ENCODE data around the gene SPTBN5. TPM values are rescaled to one million over a fixed set of nuclear protein-coding genes. Genes with fewer than 3 reads are reported as not detected.

SPTBN5 gene
- total RNA-seq, 1 donor from 2014 or later, result 2.5 TPM

DNA sequence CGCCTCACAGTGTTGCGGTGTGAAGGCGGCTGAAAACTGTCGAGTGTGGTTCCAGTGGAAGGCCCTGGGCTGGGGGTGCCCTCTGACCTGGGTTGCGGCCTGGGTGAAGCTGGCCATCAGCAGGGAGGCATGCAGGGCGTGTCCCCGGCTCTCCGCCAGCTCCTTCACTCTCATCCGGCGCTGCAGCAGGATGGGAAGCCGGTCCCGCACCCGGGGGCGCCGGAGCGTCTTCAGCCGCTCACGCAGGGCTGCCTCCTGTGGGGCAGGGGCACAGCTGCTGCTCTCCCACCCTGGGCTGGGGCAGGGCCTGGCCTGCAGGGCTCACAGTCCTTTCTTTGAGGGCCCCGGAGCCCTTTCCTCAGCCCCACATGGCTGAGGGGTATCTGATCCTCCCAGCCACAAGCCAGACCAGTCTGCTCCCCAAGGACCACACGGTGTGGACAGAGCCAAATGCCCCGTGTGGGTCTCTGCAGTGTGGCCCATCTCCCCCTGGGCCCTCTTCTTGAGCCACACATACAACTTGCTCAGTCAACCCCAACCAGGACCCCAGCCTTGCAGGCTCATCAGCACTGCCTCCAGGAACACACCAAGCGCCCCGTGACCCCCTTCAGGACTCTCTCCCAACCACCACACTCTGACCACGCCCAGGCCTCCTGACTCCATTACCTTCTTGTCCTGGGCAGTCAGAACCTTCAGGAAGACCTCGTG, 26.8 kb downstream of the SPTBN5 start:
- no peak for DNase-seq (ENCODE audit: low read depth)

GRCh38 chr15:41866263-41866703, 27.6 kb downstream of the SPTBN5 start:
- DNase-seq (ENCODE audit: low read depth), result no peak

GRCh38 chr15:41865490-41866055, 28.3 kb downstream of the SPTBN5 start:
- DNase-seq (ENCODE audit: low read depth), result no peak

DNA sequence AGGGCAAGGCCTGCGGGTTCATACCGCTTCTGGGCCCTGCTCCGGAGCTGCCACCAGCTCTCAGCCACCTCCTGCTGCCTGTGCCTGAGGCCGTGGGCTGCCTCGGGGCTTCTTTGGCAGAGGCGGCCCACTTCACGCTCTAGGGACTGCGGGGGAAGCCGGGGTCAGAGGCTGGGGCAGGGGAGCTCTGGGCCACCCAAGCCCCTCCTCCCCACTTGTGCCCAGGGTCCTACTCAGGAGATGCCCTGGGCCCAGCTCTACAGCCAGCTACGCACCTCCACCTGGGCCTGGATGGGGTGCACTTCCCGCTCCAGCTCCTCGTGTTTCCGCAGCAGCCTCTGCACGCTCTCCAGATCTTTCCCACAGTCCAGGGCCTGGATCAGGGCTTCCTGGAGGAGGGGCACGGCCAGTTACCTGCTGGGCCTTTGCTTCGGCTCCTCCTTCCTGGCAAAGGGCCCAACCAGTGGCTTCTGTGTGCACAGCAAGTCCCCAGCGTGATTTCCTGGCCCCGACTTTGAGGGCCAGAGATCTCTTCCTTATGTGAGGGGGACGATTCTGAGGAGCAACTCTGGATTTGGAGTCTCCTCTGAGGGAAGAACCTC, 31.2 kb downstream of the SPTBN5 start:
- no peak for DNase-seq (ENCODE audit: low read depth)

DNA sequence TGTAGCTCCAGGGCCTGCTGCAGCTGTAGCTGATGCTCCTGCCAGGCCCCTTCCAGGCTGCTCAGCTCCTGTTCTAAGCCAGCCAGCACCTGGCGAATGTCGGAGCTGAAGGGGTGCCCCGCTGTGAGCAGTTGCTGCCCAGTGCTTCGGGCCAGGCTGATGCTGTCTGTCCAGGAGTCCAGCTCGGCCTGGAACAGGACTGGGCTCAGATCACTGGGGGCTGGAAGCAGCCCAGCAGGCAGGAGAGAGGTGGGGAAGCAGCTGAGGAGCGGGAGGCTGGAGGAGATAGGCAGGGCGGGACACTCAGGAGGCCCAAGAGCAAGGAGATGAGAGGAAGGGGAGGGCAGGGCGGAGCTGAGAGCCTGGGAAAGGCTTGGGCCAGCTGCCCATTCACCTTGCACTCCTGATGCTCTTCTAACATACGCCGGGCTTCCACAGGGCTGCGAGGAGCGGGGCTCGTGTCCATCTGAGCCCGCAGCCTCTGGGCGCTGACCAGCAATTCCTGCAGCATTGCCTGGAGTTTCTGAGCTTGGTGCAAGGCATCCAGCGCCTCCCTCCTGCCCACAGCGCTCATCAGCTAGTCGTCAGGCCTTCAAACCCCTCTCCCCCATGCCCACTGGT, 32.0 kb downstream of the SPTBN5 start:
- no peak for DNase-seq (ENCODE audit: low read depth)

- DNase-seq (ENCODE audit: low read depth), result no peak
Measured at GRCh38 chr15:41860049-41860828, 33.6 kb downstream of the SPTBN5 start.

DNA sequence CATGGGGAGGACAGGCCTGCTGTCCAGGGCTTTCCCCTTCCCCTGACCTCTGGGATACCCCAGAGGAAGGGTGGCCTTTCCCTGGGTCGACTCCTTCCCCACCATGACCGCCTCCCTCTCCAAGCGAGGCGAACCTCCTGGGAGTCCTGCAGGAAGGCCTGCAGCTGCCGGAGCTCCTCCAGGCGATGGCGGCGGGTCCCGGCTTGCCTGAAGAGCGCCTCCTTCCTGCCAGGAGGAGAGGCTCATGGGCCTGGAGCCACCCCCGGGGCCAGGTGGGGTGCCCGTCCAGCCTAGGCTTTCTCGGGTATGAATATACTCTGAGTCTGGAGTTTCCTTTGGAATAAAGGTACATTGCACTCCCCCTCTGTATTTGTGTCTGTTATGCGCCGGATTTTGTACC, 35.1 kb downstream of the SPTBN5 start:
- DNase-seq (ENCODE audit: low read depth), result no peak

GRCh38 chr15:41857316-41857715, 36.5 kb downstream of the SPTBN5 start:
- no peak for DNase-seq (ENCODE audit: low read depth)

DNA sequence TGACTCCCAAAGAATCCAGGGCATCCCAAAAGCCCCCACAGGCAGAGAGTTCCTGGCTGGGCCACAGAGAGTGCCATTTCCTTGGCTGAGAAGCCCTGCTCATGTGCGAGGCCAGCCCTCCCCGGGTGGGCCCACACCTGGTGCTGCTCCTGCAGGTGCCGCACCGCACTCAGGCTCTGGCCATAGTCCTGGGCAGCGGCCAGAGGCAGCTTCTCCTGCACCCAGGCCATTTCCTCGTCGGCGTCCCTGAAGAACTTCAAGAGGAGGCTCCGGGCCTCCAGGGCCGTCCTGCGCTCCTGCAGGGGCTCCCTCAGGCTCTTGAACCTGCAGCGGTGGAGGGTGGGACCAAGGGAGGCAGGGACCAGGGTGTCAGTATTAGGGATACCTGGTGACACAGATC, 37.1 kb downstream of the SPTBN5 start:
- DNase-seq (ENCODE audit: low read depth), result no peak

DNA sequence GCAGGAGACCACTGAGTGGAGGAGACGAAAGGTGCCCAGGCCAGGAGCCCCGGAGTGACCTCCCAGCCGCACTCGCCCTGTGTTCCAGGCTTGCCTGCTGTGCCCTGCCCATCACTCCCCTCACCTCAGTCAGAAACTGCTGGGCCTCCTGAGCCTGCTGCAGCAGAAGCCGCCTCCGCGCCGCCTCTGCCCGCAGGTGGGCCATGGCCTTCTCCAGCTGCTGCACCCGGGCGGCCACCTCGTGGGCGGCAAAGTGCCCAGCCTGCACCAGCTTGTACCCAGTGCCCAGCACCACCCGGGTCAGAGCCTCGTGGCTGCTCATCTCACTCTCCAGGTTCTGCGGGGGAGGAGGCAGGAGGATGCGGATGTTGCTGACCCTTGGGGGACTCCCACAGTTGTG, 37.6 kb downstream of the SPTBN5 start:
- DNase-seq (ENCODE audit: low read depth), result no peak

GRCh38 chr15:41855261-41855961, 38.4 kb downstream of the SPTBN5 start:
- no peak for DNase-seq (ENCODE audit: low read depth)

- DNase-seq (ENCODE audit: low read depth), result no peak
Measured at GRCh38 chr15:41854443-41854842, 39.4 kb downstream of the SPTBN5 start.

DNA sequence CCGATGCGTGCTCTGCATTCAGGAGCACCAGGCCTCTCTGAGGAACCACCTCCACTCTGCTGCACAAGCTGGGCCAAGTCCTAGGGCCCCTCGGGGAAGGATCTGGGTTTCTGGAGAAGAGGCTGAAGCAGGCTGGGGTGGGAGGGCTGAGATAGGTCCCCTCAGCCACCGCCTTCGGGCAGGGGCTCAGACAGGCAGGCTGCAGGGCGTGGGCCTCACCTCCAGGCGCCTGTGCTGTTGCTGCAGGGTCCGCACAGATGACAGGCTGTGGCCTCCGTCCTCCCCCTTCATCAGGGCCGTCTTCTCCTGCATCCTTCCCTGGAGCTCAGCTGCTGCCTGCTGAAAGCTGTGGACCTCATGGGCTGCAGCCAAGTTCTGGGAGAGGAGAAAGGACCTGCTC, 40.0 kb downstream of the SPTBN5 start:
- DNase-seq (ENCODE audit: low read depth), result no peak

DNA sequence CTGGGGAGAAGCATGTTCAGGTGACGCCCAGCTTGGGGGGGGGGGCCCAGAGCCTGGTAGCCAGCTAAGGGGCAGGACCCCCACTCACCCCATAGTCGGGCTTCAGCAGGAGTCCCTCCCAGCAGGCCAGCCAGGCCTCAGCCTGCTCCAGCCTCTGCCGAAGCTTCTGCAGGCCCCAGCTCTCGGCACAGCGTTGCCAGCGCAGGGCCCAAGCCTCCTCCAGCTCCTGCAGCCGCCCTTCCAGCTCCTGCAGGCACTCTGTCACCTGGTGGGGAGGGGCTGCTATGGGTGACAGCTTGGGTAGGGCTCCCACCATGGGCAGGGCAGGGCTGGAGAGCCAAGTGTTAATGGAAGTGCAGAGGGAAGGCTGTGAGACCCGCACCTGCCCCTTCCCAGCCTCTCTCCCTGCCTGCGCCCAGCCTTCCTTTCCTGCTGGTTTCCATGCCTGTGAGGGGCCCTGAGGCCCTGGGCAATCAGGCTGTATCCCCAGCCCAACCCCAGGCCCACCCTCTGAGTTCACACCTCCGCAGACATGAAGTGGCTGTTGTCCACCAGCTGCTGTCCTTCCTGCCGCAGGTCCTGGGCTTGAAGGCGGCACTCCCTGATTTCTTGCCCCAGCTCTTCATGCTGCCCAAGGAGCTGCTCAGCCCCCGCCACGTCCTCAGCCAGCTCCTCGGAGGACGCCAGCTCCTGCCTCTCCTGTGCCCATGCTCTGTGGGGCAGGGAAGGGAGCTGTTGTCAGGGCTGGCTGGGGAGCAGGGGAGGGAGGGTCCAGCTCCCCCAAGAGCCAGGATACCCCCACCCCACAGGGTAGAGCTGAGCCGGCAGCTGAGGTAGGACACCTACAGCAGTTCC, 40.9 kb downstream of the SPTBN5 start:
- no peak for DNase-seq (ENCODE audit: low read depth)

DNA sequence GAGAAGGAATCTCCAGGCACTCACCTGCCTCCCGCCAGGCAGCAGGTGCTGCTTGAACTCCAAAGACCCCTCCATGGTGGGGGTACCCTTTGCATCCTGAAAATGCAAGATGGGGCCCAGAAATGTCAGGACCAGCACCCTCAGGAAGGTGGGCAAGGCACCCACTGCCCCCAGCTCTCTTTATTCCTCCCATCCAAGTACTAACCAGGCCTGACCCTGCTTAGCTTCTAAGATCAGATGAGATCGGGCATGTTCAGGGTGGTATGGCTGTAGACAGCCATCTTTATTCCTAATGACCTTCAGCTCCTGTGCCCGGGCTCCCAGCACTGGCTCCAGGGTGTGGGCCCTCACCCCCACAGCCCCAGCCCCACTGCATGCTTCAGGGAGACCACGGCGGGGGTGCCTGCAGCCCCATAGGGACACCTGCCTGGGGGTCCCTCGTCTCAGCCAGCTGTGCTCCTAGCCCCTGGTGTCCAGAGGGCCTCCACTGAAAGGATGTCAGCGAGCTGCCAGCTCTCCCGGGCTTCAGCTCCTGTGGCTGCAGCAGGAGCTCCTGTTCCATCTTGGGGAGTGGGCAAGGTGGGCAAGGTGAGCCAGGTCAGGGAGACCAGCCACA, 42.0 kb downstream of the SPTBN5 start:
- DNase-seq (ENCODE audit: low read depth), result no peak

- no peak for DNase-seq (ENCODE audit: low read depth)
Measured at GRCh38 chr15:41851167-41851523, 42.7 kb downstream of the SPTBN5 start.

DNA sequence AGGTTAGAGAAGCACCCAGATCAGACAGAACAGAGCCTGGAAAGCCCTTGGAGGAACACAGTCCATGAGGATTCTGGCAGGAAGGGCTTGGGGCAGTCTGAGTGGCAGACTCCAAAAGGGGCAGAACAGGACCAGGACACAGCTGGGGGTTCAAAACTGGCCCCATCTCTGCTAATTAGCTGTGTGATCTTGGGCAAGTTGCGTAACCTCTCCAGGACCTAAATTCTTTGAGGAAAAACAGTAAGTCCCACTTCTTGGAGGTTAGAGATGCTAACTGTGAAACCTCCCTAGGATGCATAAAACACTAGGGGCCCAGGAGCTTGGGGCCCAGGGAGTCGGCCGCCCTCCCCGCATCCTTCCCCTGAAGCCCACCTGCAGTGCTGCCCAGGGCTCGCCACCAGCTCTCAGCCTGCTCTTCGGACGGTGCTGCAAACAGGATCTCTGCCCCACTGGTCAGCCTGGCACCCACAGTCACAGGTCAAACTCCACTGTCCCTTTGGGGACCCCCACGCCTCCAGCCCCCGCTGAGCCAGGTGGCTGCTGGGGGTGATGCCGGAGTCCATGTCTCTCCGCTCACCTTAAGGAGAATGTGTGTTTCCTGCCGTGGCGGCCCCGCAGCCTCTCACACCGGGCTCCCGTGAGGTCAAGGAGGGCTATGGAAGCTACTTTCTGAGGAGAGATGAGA, 43.2 kb downstream of the SPTBN5 start:
- DNase-seq (ENCODE audit: low read depth), result no peak

GRCh38 chr15:41849861-41850260, 44.0 kb downstream of the SPTBN5 start:
- no peak for DNase-seq (ENCODE audit: low read depth)

GRCh38 chr15:41849204-41849603, 44.6 kb downstream of the SPTBN5 start:
- DNase-seq (ENCODE audit: low read depth), result no peak

DNA sequence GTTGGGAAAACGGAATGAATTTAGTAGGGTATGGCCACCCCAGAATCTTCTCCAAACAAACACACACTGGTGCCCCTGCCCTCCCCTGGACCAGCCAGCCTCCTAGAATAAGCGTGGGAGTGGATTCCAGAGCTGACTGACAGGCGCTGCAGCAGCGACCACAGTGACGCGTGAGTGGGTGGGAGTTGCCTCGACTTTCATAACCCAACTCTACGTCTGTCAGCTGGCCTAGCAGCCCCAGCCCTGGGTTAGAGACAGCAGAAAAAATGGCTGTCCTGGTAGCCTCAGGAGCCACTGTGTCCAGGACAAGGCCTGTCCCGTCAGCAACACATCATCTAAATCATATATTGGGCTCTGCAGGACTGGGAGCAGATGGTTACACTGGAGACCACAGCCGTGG, 45.2 kb downstream of the SPTBN5 start:
- DNase-seq (ENCODE audit: low read depth), result no peak

All from renal cortical epithelial cell (primary cell).